Prostate gland (tissue), 2 donors: ENCODE measurements around the gene CDH13. TPM values are rescaled to one million over a fixed set of nuclear protein-coding genes. Genes with fewer than 3 reads are reported as not detected.

Source experiments
- DNase-seq: peaks from one replicate; pipeline ENCODE4 v3.0.0-alpha.2; 2019; ENCODE audit warnings: low spot score
- H3K27ac ChIP-seq, 2 donors: fragments of 200-600 bp; sonication (generic); 2 replicates each; pipeline ENCODE4 v1.5.1; 2017 to 2019
- H3K27me3 ChIP-seq: fragments of 200-600 bp; sonication (generic); replicated peaks from 2 replicates; pipeline ENCODE4 v1.5.1; 2019; ENCODE audit not compliant: insufficient read depth
- H3K36me3 ChIP-seq, 2 donors: fragments of 200-600 bp; sonication (generic); 1 replicate in 1 of 2; 2 replicates in 1 of 2; pipeline versions ENCODE4 v1.5.1 to v1.8.1; 2017 to 2019
- H3K4me1 ChIP-seq: fragments of 200-600 bp; sonication (generic); replicated peaks from 2 replicates; pipeline ENCODE4 v1.5.1; 2019
- H3K4me3 ChIP-seq, 2 donors: fragments of 200-600 bp; sonication (generic); 2 replicates each; pipeline ENCODE4 v1.5.1; 2017 to 2019
- H3K9me3 ChIP-seq: fragments of 200-600 bp; sonication (generic); 2 replicates; pipeline ENCODE4 v1.5.1; 2017
- POLR2A ChIP-seq: fragments of 450-650 bp; IDR thresholded peaks from one replicate; pipeline ENCODE4 v1.6.1; 2016; ENCODE audit warnings: antibody characterized with exemption, mild to moderate bottlenecking
- POLR2AphosphoS5 ChIP-seq: sonication (generic); formaldehyde crosslinking; IDR thresholded peaks from one replicate; pipeline ENCODE4 v1.6.1; 2017; ENCODE audit warnings: antibody characterized with exemption
- WGBS: methylation state at CpG from one replicate; pipeline ENCODE4 v1.1.5; 2018; 5-methylcytosine and 5-hydroxymethylcytosine counted together
- intact Hi-C: fragments of 100-400 bp; cut with DNase I; formaldehyde crosslinking; loops from one replicate; pipeline ENCODE4 v1.14.2; 2022
- total RNA-seq, 2 donors: library from RNA; depleted of rRNA; stranded (reverse); fragments of >200 nt; gene quantifications; one replicate each; pipeline ENCODE4 v1.1.0, GENCODE V29; 2016
- TF ChIP-seq, protein P1 (sequence below), 4 experiments: fragments of 200-600 bp in 2 of 4; fragments of 450-650 bp in 2 of 4; sonication (generic) in 2 of 4; IDR thresholded peaks; 1 replicate in 3 of 4; 2 replicates in 1 of 4; pipeline ENCODE4 v1.5.1; 2016 to 2019; ENCODE audit warnings: antibody characterized with exemption in 4 of 4, mild to moderate bottlenecking in 2 of 4, moderate library complexity in 2 of 4

CDH13 gene
- total RNA-seq, 2 donors from 2014 or later = 20.6 to 23.0 TPM

DNA sequence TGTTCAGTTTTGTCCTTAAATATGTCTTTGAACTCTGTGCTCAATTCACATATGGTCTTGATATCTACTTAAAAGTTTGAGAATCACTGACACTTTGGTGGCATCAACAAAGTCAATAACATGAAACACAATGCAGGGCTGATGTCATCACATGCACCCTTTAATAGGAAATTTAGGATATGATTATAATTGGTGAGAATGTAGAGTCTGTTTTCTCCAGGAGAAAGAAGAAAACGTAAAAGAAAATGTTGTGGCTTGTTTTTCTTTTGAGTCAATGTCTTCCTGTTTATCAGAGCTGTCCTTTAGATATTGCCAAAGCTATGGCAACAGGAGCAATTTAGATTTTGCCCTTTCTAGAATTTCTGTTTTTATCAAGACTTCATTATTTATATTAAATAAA, 396.9 kb downstream of the CDH13 start:
- TF ChIP-seq, protein P1, sequence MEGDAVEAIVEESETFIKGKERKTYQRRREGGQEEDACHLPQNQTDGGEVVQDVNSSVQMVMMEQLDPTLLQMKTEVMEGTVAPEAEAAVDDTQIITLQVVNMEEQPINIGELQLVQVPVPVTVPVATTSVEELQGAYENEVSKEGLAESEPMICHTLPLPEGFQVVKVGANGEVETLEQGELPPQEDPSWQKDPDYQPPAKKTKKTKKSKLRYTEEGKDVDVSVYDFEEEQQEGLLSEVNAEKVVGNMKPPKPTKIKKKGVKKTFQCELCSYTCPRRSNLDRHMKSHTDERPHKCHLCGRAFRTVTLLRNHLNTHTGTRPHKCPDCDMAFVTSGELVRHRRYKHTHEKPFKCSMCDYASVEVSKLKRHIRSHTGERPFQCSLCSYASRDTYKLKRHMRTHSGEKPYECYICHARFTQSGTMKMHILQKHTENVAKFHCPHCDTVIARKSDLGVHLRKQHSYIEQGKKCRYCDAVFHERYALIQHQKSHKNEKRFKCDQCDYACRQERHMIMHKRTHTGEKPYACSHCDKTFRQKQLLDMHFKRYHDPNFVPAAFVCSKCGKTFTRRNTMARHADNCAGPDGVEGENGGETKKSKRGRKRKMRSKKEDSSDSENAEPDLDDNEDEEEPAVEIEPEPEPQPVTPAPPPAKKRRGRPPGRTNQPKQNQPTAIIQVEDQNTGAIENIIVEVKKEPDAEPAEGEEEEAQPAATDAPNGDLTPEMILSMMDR (IDR thresholded peaks at IDR 0.05) = no peak
- TF ChIP-seq POLR2A = no peak
- no peak for TF ChIP-seq POLR2AphosphoS5
- H3K9me3 ChIP-seq = no peaks in the 10 kb centered on the region
- intact Hi-C loops = no loop called here
- DNase-seq = no peak
- no peaks in the 10 kb centered on the region for H3K36me3 ChIP-seq
- WGBS = 86% methylated on average over 1 of the region's 1 CpG
- no peaks in the 10 kb centered on the region for H3K4me1 ChIP-seq
- H3K27me3 ChIP-seq = no peaks in the 10 kb centered on the region
- no peak overlapping the region for H3K27ac ChIP-seq
- H3K4me3 ChIP-seq = no peak overlapping the region

DNA sequence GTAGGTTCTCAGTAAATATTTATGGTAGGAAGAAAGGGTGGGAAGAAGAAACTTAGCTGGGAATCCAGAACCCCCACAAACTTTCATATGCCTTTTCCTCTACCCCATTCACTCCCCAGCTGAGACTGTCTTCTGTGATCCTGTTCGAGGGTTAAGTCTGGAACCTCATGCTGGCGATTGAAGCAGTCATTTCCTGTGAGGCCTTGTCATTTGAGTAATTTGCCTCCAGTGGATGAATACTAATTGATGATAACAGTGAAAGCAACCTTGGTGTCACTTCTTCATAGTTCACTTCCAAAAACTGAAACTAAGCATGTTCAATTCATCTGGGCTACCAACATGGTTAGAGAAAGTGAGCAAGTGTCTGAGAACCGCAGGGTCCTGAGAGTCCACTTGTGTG, 401.2 kb downstream of the CDH13 start:
- WGBS = 64% methylated on average over 3 of the region's 3 CpGs
- no peak overlapping the region for H3K4me3 ChIP-seq
- TF ChIP-seq, protein P1 (IDR thresholded peaks at IDR 0.05) = no peak
- TF ChIP-seq POLR2AphosphoS5 (no peak), POLR2A (no peak)
- no peaks in the 10 kb centered on the region for H3K36me3 ChIP-seq
- no peak overlapping the region for H3K27ac ChIP-seq
- DNase-seq = no peak
- no peaks in the 10 kb centered on the region for H3K27me3 ChIP-seq
- H3K4me1 ChIP-seq = no peaks in the 10 kb centered on the region
- intact Hi-C loops = no loop called here
- H3K9me3 ChIP-seq = no peaks in the 10 kb centered on the region

DNA sequence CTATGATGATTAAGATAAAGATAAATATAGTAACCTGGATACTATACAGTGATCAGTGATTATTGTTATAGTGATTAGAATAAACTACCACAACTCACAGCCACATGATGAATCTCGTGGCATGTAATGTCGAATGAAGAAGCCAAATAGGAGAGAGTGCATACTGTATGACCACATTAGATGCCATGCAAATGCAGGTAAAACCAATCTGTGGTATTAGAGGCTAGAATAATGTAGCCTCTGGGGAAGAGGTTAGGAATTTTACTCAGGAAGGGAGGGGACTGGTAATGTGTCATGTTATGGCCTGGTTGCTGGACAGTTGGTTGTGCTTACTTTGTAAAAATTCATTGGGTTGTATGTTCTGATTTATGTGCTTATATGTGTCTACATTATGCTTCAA, 402.7 kb downstream of the CDH13 start:
- DNase-seq = no peak
- intact Hi-C loops = no loop called here
- H3K4me3 ChIP-seq = no peak overlapping the region
- H3K27me3 ChIP-seq = no peaks in the 10 kb centered on the region
- TF ChIP-seq POLR2AphosphoS5 = no peak
- TF ChIP-seq, protein P1 (IDR thresholded peaks at IDR 0.05) = no peak
- no peak for TF ChIP-seq POLR2A
- H3K9me3 ChIP-seq = no peaks in the 10 kb centered on the region
- no peak overlapping the region for H3K27ac ChIP-seq
- H3K4me1 ChIP-seq = no peaks in the 10 kb centered on the region
- no peaks in the 10 kb centered on the region for H3K36me3 ChIP-seq
- 75% methylated on average over 2 of the region's 2 CpGs for WGBS

DNA sequence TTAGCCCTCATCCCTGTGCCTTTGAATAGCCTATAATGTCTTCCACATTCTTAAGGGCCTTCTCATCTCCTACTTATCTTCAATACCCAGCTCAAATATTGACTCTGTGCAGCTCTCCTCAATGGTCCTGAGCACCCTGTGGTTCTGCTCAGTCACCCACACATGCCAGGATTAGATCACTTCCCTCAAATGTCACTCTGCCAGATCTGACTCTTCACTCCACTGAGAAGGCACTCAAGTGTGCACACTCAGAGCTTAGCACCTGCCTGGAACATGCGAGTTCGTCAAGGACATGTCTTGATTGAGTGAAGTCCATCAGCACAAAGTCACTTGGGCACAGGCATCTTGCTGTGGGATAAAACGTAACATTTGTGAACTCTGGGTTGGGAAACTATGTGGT, 404.8 kb downstream of the CDH13 start:
- DNase-seq = no peak
- 89% methylated on average over 3 of the region's 3 CpGs for WGBS
- no peak overlapping the region for H3K27ac ChIP-seq
- no peaks in the 10 kb centered on the region for H3K4me1 ChIP-seq
- no peaks in the 10 kb centered on the region for H3K9me3 ChIP-seq
- intact Hi-C loops = no loop called here
- H3K36me3 ChIP-seq = no peaks in the 10 kb centered on the region
- no peak overlapping the region for H3K4me3 ChIP-seq
- no peaks in the 10 kb centered on the region for H3K27me3 ChIP-seq
- TF ChIP-seq POLR2AphosphoS5 (no peak), POLR2A (no peak)
- TF ChIP-seq, protein P1 (IDR thresholded peaks at IDR 0.05) = no peak

DNA sequence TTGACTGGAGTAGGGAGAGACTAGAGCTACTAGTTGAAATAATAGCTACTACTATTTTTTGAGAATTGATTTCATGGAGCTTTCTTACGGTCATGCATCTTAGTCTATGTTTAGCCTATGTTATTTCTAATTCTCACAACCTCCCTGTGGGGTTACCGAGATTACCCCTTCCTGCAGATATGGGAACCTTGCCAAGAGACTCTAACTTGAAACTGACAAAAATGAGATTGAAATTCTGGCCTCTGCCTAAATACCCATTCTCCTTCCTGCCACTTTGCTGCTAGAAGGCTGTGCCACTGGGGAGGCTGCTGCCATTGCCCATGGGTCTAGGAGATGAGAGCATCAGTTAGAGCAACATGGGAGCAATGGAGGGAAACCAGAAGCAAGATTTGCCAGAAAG, 410.3 kb downstream of the CDH13 start:
- Histone ChIP-seq H3K4me3 (no peak overlapping the region), H3K36me3 (no peaks in the 10 kb centered on the region), H3K9me3 (no peaks in the 10 kb centered on the region), H3K4me1 (no peaks in the 10 kb centered on the region), H3K27ac (no peak overlapping the region), H3K27me3 (no peaks in the 10 kb centered on the region)
- WGBS = 91% methylated on average over 2 of the region's 2 CpGs
- TF ChIP-seq POLR2A = no peak
- TF ChIP-seq, protein P1 (IDR thresholded peaks at IDR 0.05) = no peak
- no peak for TF ChIP-seq POLR2AphosphoS5
- intact Hi-C loops = no loop called here
- no peak for DNase-seq
